ENCODE data around the gene USP53.

USP53 gene

GRCh38 chr4:119313237-119313636 is 100.7 kb downstream of the USP53 start:
- no peak for FAIRE-seq
- no peak for DNase-seq (ENCODE audit: insufficient read length, low spot score)
- no peak for TF ChIP-seq CTCF (IDR thresholded peaks at IDR 0.05; ENCODE audit: insufficient read depth, missing control alignments)

- peak; percentile 67 for FAIRE-seq
- no peak for DNase-seq (ENCODE audit: insufficient read length, low spot score)
- peak; percentile 65 for TF ChIP-seq CTCF (IDR thresholded peaks at IDR 0.05; ENCODE audit: insufficient read depth, missing control alignments)
These were observed 101.8 kb downstream of the USP53 start for GRCh38 chr4:119314356-119314755.

- FAIRE-seq: no peak
- TF ChIP-seq CTCF (IDR thresholded peaks at IDR 0.05; ENCODE audit: insufficient read depth, missing control alignments): no peak
- no peak for DNase-seq (ENCODE audit: insufficient read length, low spot score)
These were observed 102.5 kb downstream of the USP53 start for GRCh38 chr4:119315036-119315435.

GRCh38 chr4:119317990-119318389 is 105.5 kb downstream of the USP53 start:
- FAIRE-seq (no peak), DNase-seq (ENCODE audit: insufficient read length, low spot score) (no peak)
- no peak for TF ChIP-seq CTCF (IDR thresholded peaks at IDR 0.05; ENCODE audit: insufficient read depth, missing control alignments)

- FAIRE-seq: no peak
- no peak for TF ChIP-seq CTCF (IDR thresholded peaks at IDR 0.05; ENCODE audit: insufficient read depth, missing control alignments)
- DNase-seq (ENCODE audit: insufficient read length, low spot score): no peak
These were observed 109.6 kb downstream of the USP53 start, which contains the start of gene FABP2 for GRCh38 chr4:119321921-119322687. TSS of gene FABP2 (minus strand) at chr4:119322138. CDS start at chr4:119322102, 36 bp downstream.

GRCh38 chr4:119328695-119329094 is 116.2 kb downstream of the USP53 start:
- DNase-seq (ENCODE audit: insufficient read length, low spot score) (no peak), FAIRE-seq (no peak)
- TF ChIP-seq CTCF (IDR thresholded peaks at IDR 0.05; ENCODE audit: insufficient read depth, missing control alignments): no peak
